ENCODE measurements around the gene RABAC1. TPM values are rescaled to one million over a fixed set of nuclear protein-coding genes. Genes with fewer than 3 reads are reported as not detected.

Gene RABAC1
- total RNA-seq, 1 experiment from 2014 or later: 94.0 TPM

DNA sequence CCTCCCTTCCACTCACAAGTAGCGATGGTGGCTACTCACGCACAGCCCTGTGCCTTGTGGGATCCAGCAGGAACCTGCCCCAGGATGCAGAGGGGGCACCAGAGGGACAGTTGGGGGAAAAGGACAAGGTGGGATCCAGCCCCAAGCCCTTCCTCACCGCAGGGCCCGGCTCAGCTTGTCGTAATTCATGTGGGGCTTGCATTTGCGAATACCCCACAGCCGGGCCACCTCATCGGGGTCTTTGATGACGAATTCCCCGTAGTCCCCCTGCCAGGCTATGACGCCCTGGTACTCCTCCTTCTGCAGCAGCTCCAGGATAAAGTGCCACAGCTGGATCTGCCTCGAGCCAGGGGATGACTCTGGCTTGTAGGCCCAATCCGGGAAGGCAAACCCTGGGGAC, 49.4 kb downstream of the RABAC1 start:
- Histone ChIP-seq H3K9ac (ENCODE audit: extremely low read depth, insufficient read length, low read length) (no peak overlapping the region), H3K27ac (ENCODE audit: insufficient read length, low read depth, low read length) (no peak overlapping the region), H3K23ac (ENCODE audit: insufficient read length, low read depth, low read length) (no peak overlapping the region), H4K5ac (ENCODE audit: insufficient read length, low read depth, low read length) (no peak overlapping the region), H2BK12ac (ENCODE audit: insufficient read length, low read depth, low read length) (no peak overlapping the region), H3K14ac (ENCODE audit: insufficient read depth, low read length) (no peak overlapping the region), H3K27me3 (ENCODE audit: insufficient read depth, low read length) (peaks cover 43% of the 10 kb centered on the region), H3K18ac (ENCODE audit: insufficient read length, low read depth, low read length) (no peak overlapping the region), H2BK120ac (ENCODE audit: low read depth, low read length, poor library complexity, severe bottlenecking) (no peak overlapping the region), H3K4me2 (ENCODE audit: insufficient read depth, insufficient read length, low read length) (no peak overlapping the region), H3K4me1 (ENCODE audit: insufficient read depth, low read length) (no peaks in the 10 kb centered on the region), H2AK5ac (ENCODE audit: insufficient read length, low read length) (no peak overlapping the region), H2BK5ac (ENCODE audit: insufficient read length, low read length) (no peak overlapping the region), H3K4ac (ENCODE audit: low read depth, low read length) (no peak overlapping the region), H3T11ph (ENCODE audit: low read length) (no peak overlapping the region), H4K20me1 (ENCODE audit: control insufficient read depth, insufficient read depth, insufficient read length) (no peaks in the 10 kb centered on the region), H2BK20ac (ENCODE audit: low read depth, low read length, poor library complexity, severe bottlenecking) (no peak overlapping the region), H4K91ac (ENCODE audit: insufficient read length, low read depth, low read length) (no peak overlapping the region), H3K56ac (ENCODE audit: insufficient read length, low read depth, low read length) (no peak overlapping the region), H3K23me2 (ENCODE audit: insufficient read length, low read depth, low read length, poor library complexity, severe bottlenecking) (peaks cover 5% of the 10 kb centered on the region), H2AFZ (ENCODE audit: low read length) (no peak overlapping the region), H4K8ac (replicated peaks; ENCODE audit: insufficient read length, low read depth, low read length) (no peak overlapping the region), H3K9me3 (ENCODE audit: control insufficient read depth, low read depth, low read length) (no peaks in the 10 kb centered on the region), H3K79me2 (ENCODE audit: insufficient read depth, low read length) (no peaks in the 10 kb centered on the region), H2BK15ac (ENCODE audit: low read depth, low read length) (no peak overlapping the region), H3K79me1 (ENCODE audit: insufficient read depth, low read depth, low read length, poor library complexity, severe bottlenecking) (no peaks in the 10 kb centered on the region)
- Mint-ChIP-seq H3K27ac (no peak overlapping the region), H3K9me3 (peaks cover 0 to 2% of the 10 kb centered on the region in 2 experiments; a peak in 1 of 5 replicates), H3K36me3 (ENCODE audit: insufficient read depth in 1 of 3, low read depth in 3 of 3) (peaks cover 2 to 18% (median 13%) of the 10 kb centered on the region in 3 experiments; a peak in 6 of 7 replicates), H3K27me3 (ENCODE audit: low read depth) (peaks cover 3% of the 10 kb centered on the region), H3K4me3 (no peak overlapping the region), H3K4me1 (peaks cover 6 to 24% of the 10 kb centered on the region in 2 experiments; a peak in 3 of 4 replicates)
- whole genome bisulfite sequencing (ENCODE audit: extremely low coverage, insufficient read length, low lambda C conversion rate): no CpG with 5 or more reads among the region's 13 CpGs
- no peak for DNase-seq
- TF ChIP-seq, protein P1, sequence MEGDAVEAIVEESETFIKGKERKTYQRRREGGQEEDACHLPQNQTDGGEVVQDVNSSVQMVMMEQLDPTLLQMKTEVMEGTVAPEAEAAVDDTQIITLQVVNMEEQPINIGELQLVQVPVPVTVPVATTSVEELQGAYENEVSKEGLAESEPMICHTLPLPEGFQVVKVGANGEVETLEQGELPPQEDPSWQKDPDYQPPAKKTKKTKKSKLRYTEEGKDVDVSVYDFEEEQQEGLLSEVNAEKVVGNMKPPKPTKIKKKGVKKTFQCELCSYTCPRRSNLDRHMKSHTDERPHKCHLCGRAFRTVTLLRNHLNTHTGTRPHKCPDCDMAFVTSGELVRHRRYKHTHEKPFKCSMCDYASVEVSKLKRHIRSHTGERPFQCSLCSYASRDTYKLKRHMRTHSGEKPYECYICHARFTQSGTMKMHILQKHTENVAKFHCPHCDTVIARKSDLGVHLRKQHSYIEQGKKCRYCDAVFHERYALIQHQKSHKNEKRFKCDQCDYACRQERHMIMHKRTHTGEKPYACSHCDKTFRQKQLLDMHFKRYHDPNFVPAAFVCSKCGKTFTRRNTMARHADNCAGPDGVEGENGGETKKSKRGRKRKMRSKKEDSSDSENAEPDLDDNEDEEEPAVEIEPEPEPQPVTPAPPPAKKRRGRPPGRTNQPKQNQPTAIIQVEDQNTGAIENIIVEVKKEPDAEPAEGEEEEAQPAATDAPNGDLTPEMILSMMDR (conservative IDR thresholded peaks at IDR 0.05): no peak
